IPS DF 6.9 (cell line): ENCODE results near the gene CTXND1.

ENCODE experiments used
- DNase-seq: peaks from one replicate; pipeline ENCODE4 v3.0.0-alpha.2; 2013; ENCODE audit warnings: low read depth, low spot score
- H3K27ac ChIP-seq: one replicate; pipeline ENCODE4 v1.5.1; 2013; ENCODE audit warnings: low read length, control low read depth
- H3K27me3 ChIP-seq: 2 replicates; pipeline ENCODE4 v1.6.1; 2013; ENCODE audit warnings: mild to moderate bottlenecking, low read length; ENCODE audit not compliant: control insufficient read depth, insufficient read depth
- H3K36me3 ChIP-seq: 2 replicates; pipeline ENCODE4 v1.6.1; 2013; ENCODE audit warnings: low read length; ENCODE audit not compliant: control insufficient read depth, insufficient read depth
- H3K4me1 ChIP-seq: 2 replicates; pipeline ENCODE4 v1.6.1; 2013; ENCODE audit warnings: low read length; ENCODE audit not compliant: control insufficient read depth, insufficient read depth
- H3K4me3 ChIP-seq: 2 replicates; pipeline ENCODE4 v1.5.1; 2013; ENCODE audit warnings: mild to moderate bottlenecking, low read length
- H3K9me3 ChIP-seq: 2 replicates; pipeline ENCODE4 v1.6.1; 2013; ENCODE audit warnings: low read length, inconsistent platforms; ENCODE audit not compliant: control insufficient read depth, insufficient read depth
- WGBS: extraction: QIAGEN DNeasy Blood & Tissue Kit; methylation state at CpG from one replicate; pipeline ENCODE4 v1.1.7; 2013; ENCODE audit warnings: mixed read lengths, missing lambda C conversion rate; ENCODE audit not compliant: insufficient read length, insufficient coverage; 5-methylcytosine and 5-hydroxymethylcytosine counted together

CTXND1 gene

DNA sequence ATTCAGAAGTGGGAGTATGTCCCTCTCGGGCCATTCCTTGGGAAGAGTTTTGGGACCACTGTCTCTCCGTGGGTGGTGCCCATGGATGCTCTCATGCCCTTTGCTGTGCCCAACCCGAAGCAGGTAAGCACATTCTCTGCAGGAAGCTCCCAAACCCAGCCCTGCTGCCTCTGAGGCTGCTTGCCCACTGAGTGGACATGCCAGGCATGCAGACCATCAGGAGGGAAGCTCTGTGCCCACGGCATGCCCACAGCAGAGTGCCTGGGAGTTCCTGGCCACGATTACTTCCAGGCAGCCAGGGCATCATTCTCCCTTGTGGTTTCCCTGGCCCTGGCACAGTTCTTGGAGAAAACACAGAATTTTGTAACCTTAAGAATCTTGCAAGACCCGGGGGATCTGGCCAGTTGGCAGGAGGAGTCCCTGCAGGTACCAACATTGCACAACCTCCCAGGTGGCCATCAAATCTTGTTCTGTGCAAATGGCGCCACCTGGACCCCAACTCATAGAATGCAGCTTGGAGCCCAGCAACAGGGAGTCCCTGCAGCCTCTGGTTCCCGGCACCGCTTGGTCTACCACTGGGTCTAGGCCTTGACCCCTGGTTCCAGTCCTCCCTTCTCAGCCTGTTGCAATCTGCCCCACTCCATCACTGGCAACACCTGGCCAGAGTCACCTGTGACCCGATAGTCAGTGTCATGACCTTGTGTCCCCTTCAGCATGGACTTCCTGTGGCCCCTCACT is 78.8 kb downstream of the CTXND1 start:
- peak; percentile 33 for DNase-seq
- no peak overlapping the region for H3K27ac ChIP-seq
- no peaks in the 10 kb centered on the region for H3K27me3 ChIP-seq
- H3K36me3 ChIP-seq: no peaks in the 10 kb centered on the region
- H3K4me3 ChIP-seq: no peak overlapping the region
- H3K9me3 ChIP-seq: no peaks in the 10 kb centered on the region
- no peaks in the 10 kb centered on the region for H3K4me1 ChIP-seq
- no CpG with 5 or more reads among the region's 10 CpGs for WGBS

DNA sequence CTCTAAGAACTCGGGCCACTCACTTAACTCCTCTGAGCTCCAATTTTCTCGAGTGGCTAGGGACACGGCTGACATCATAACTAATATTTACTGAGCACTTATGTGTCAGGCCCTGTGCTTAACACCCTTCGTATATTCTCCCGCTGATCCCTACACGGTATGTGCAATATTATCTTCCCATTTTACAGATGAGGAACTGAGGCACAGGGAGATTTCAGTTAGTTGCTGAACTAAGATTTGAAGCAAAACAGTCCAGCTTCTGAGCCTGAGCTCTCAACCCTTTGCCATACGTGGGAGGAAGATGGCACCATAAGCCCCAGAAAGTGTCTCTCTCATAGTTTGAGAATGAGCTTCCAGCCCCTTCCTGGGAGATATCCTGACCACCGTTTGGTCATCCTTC is 79.6 kb downstream of the CTXND1 start:
- Histone ChIP-seq H3K36me3 (no peaks in the 10 kb centered on the region), H3K9me3 (no peaks in the 10 kb centered on the region), H3K4me1 (no peaks in the 10 kb centered on the region), H3K27ac (no peak overlapping the region), H3K27me3 (no peaks in the 10 kb centered on the region), H3K4me3 (no peak overlapping the region)
- WGBS: no CpG with 5 or more reads among the region's 8 CpGs
- DNase-seq: no peak

DNA sequence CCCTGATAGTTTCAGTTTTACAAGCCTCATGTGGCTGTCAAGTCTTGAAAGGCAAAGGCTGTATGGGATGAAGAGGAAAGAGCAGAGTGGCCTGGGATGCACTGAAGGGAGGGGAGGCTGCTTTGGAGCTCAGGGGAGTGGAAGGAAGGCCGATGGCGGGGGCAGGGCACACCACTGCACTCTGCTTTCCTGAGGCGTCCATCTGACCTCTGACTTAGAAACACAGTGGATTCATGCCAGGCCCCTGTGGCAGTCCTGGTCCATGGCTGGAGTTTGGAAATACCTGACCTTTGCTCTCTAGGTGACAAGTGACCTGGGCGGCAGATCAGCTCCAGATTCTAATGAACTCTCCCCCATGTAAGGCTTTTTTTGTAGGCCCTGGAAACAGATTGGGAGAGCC is 80.2 kb downstream of the CTXND1 start:
- DNase-seq: no peak
- Histone ChIP-seq H3K27me3 (no peaks in the 10 kb centered on the region), H3K4me1 (no peaks in the 10 kb centered on the region), H3K27ac (no peak overlapping the region), H3K9me3 (no peaks in the 10 kb centered on the region), H3K4me3 (no peak overlapping the region), H3K36me3 (no peaks in the 10 kb centered on the region)
- no CpG with 5 or more reads among the region's 4 CpGs for WGBS

DNA sequence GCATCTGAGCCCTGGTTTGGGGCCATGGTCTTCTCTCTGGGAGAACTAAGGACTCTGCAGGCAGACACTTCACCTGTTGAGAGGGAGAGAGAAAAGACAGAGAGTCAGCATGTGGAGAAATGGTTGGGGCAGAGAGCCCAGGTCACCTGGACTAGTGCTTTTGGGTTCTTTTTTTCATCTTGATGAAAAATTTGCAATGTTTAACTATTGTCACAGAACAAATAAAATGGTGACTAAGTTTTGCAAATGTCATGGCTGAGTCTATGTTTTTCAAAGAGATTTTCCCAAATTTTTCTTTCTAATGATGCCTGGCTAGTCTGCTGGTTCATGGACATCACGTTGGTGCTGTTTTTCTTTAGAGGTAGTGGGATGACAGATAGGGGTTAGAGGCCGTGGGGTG is 81.4 kb downstream of the CTXND1 start:
- Histone ChIP-seq H3K4me3 (no peak overlapping the region), H3K4me1 (no peaks in the 10 kb centered on the region), H3K27ac (no peak overlapping the region), H3K36me3 (no peaks in the 10 kb centered on the region), H3K27me3 (no peaks in the 10 kb centered on the region), H3K9me3 (no peaks in the 10 kb centered on the region)
- DNase-seq: no peak
- WGBS: no CpG with 5 or more reads among the region's 2 CpGs

DNA sequence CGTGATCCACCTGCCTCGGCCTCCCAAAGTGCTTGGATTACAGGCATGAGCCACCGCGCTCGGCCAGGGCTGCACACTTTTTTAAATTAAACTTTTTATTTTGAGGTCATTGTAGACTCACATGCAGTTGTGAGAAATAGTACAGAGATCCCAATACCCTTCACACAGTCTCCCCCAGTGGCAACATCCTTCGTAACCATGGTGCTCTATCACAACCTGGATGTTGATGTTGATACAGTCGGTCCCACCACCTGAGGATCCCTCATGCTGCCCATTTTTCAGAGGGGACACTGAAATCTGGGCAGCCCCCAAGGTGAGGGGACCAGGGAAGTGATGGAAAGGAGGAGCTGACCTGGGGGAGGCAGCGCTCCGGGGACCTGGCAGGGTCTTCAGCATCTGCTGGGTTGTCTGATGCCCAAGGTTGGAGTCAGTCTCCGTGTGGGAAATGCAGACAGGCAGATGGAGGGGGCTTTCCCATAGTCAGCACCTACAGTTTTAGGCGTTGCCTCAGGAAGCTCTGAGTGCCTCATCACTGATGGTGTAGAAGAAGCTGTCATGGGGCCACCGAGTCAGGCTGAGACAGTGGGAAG is 82.2 kb downstream of the CTXND1 start:
- Histone ChIP-seq H3K4me1 (no peaks in the 10 kb centered on the region), H3K9me3 (no peaks in the 10 kb centered on the region), H3K36me3 (no peaks in the 10 kb centered on the region), H3K27ac (no peak overlapping the region), H3K27me3 (no peaks in the 10 kb centered on the region), H3K4me3 (no peak overlapping the region)
- WGBS: no CpG with 5 or more reads among the region's 12 CpGs
- no peak for DNase-seq

DNA sequence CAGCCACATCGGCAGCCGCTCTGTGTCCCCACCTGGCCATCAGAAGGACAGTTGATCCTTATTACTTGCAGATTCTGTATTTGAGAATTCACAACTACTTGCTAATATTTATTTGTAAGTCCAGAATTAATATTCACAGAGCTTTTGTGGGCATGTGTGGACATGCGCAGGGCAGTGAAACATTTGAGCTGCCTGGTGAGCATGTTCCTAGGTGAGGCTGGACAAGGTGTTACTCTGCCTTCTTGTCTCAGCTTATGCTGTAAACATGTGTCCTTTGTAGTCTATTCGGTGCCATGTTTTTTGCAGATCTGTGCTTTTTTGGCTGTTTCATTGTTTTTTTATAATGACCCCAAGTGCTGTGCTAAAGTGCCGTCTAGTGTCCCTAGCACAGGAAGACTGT is 83.6 kb downstream of the CTXND1 start:
- no CpG with 5 or more reads among the region's 5 CpGs for WGBS
- no peaks in the 10 kb centered on the region for H3K36me3 ChIP-seq

DNA sequence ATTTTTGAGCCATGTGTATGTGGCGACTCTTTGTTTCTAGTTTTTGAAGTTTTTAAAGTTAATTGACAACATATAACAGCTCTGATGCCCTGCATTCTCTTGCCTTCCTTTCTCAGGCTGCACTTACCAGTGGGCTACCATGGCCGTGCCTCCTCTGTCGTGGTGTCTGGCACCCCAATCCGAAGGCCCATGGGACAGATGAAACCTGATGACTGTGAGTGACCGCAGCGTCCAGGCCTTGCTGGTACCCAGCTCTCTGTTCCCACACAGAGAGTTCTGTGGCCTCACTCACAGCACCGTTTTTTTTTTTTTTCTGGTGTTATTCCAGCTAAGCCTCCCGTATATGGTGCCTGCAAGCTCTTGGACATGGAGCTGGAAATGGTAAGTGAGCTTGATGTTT is 84.1 kb downstream of the CTXND1 start:
- WGBS: no CpG with 5 or more reads among the region's 8 CpGs
- Histone ChIP-seq H3K36me3 (0 out of 2 replicates have a peak, but pooled peaks cover 2% of the 10 kb centered on the region), H3K9me3 (no peaks in the 10 kb centered on the region), H3K4me3 (no peak overlapping the region), H3K27ac (no peak overlapping the region), H3K4me1 (no peaks in the 10 kb centered on the region), H3K27me3 (no peaks in the 10 kb centered on the region)
- no peak for DNase-seq

More for the DNA sequence above, 83.6 kb downstream of the CTXND1 start:
- Histone ChIP-seq H3K27ac (no peak overlapping the region), H3K4me3 (no peak overlapping the region), H3K9me3 (no peaks in the 10 kb centered on the region), H3K27me3 (no peaks in the 10 kb centered on the region), H3K4me1 (no peaks in the 10 kb centered on the region)
- DNase-seq: no peak

DNA sequence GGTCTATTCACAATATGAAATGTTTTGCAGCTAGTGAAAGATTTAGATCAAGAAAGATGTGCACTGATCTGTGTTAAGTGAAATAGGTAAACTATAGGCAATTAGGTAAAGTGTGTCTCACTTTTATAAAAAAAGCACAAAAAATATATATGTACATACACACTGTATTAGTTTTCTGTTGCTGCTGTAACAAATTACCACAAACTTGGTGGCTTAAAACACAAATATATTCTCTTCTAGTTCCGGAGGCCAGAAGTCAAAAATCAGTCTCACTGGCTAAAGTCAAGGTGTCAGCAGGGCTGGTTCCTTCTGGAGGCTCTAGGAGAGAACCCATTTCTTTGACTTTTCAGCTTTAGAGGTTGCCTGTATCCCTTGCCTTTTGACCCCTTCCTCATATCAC is 88.1 kb downstream of the CTXND1 start:
- no peak overlapping the region for H3K27ac ChIP-seq
- H3K27me3 ChIP-seq: no peaks in the 10 kb centered on the region
- peaks cover 5% of the 10 kb centered on the region; the same call in 1 of the 2 replicates for H3K36me3 ChIP-seq
- H3K4me1 ChIP-seq: no peaks in the 10 kb centered on the region
- no peaks in the 10 kb centered on the region for H3K9me3 ChIP-seq
- H3K4me3 ChIP-seq: no peak overlapping the region
- WGBS: no CpG with 5 or more reads among the region's 1 CpG
- no peak for DNase-seq

DNA sequence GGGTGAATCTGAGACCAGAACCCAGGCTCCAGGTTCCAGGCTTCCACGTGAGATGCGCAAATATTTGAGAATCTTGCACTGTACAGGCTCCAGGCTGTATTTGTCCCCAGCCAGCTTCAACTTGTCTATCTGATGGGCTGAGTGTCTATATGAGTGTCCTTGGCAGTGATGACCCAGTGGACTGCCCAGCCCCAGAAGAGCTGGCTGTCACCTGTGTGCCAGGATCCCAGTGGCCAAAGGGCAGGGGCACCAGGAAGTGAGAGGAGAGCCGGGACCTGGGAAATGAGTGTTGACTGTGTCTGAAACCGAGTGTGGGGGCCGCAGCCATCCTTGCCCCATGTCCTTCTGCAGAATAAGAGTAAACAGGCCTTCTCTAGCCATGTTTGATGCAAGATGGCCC is 88.8 kb downstream of the CTXND1 start:
- no peak for DNase-seq
- WGBS: no CpG with 5 or more reads among the region's 5 CpGs
- H3K4me3 ChIP-seq: no peak overlapping the region

DNA sequence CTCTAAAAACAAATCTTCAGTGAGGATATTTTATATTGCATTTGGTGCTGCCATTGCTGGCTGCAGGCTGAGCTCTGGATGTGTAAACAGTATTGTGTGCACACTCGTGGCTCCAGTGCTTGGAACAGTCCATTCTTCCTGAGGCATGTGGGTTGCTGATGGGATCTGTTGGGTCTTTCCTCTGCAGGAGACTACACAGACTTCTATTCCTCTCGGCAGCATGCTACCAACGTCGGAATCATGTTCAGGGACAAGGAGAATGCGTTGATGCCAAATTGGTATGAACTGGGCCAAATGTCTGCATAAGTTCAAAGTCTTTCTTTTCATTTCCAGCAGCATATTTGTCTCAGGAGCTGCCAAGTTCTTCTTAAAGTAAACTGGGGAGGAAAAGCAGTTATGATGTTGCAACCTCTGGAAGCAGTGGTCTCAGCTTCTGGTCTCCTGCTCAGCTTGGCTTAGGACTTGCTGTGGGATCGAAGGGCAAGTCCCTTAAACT is 89.9 kb downstream of the CTXND1 start:
- Histone ChIP-seq H3K27ac (no peak overlapping the region), H3K4me3 (no peak overlapping the region), H3K4me1 (no peaks in the 10 kb centered on the region), H3K9me3 (no peaks in the 10 kb centered on the region), H3K36me3 (peaks cover 5% of the 10 kb centered on the region; the same call in 1 of the 2 replicates), H3K27me3 (no peaks in the 10 kb centered on the region)
- WGBS: no CpG with 5 or more reads among the region's 6 CpGs
- DNase-seq: no peak

More for the DNA sequence above, 88.8 kb downstream of the CTXND1 start:
- Histone ChIP-seq H3K4me1 (no peaks in the 10 kb centered on the region), H3K9me3 (no peaks in the 10 kb centered on the region), H3K36me3 (peaks cover 5% of the 10 kb centered on the region; the same call in 1 of the 2 replicates), H3K27ac (no peak overlapping the region), H3K27me3 (no peaks in the 10 kb centered on the region)
